HL-60 (cell line): ENCODE data around the gene SOX6.

Experiments used
- DNase-seq, 2 experiments: peaks; one replicate each; pipeline ENCODE4 v3.0.0-alpha.2; 2010 to 2020; ENCODE audit warnings: low read depth in 1 of 2, low spot score in 1 of 2
- H3K27ac ChIP-seq: fragments of 250-450 bp; sonication (Bioruptor Pico); replicated peaks from 2 replicates; pipeline ENCODE4 v1.5.1; 2020; ENCODE audit warnings: mild to moderate bottlenecking, moderate library complexity
- H3K27me3 ChIP-seq: fragments of 250-450 bp; sonication (Bioruptor Pico); 2 replicates; pipeline ENCODE4 v1.5.1; 2021; ENCODE audit warnings: mild to moderate bottlenecking, moderate library complexity; ENCODE audit not compliant: insufficient read depth, poor library complexity, severe bottlenecking
- H3K4me3 ChIP-seq: replicated peaks from 2 replicates; pipeline ENCODE4 v1.5.1; 2011; ENCODE audit warnings: mild to moderate bottlenecking, control low read depth, low read length; ENCODE audit not compliant: insufficient read depth
- CTCF ChIP-seq: IDR thresholded peaks from one replicate; pipeline ENCODE4 v1.5.1; 2011; ENCODE audit warnings: low read length, control low read depth, inconsistent platforms; ENCODE audit not compliant: insufficient read depth
- GABPA ChIP-seq: IDR thresholded peaks from 2 replicates; pipeline ENCODE4 v1.6.1; 2012; ENCODE audit warnings: low read depth
- POLR2AphosphoS5 ChIP-seq: IDR thresholded peaks from 2 replicates; pipeline ENCODE4 v1.6.1; 2012; ENCODE audit warnings: low read depth
- SPI1 ChIP-seq: IDR thresholded peaks from 2 replicates; pipeline ENCODE4 v1.6.1; 2012; ENCODE audit warnings: low read depth, mild to moderate bottlenecking, borderline replicate concordance
- TF ChIP-seq, protein P1 (sequence below): IDR thresholded peaks from 2 replicates; pipeline ENCODE4 v1.6.1; 2012; ENCODE audit warnings: low read depth; ENCODE audit not compliant: insufficient replicate concordance

SOX6 gene

GRCh38 chr11:16361108-16361865, 4.9 kb upstream of the SOX6 start:
- Histone ChIP-seq H3K27me3 (peaks cover 2% of the 10 kb centered on the region), H3K27ac (no peak overlapping the region), H3K4me3 (no peak overlapping the region)
- TF ChIP-seq CTCF (no peak), GABPA (no peak), POLR2AphosphoS5 (no peak), SPI1 (no peak)
- TF ChIP-seq, protein P1, sequence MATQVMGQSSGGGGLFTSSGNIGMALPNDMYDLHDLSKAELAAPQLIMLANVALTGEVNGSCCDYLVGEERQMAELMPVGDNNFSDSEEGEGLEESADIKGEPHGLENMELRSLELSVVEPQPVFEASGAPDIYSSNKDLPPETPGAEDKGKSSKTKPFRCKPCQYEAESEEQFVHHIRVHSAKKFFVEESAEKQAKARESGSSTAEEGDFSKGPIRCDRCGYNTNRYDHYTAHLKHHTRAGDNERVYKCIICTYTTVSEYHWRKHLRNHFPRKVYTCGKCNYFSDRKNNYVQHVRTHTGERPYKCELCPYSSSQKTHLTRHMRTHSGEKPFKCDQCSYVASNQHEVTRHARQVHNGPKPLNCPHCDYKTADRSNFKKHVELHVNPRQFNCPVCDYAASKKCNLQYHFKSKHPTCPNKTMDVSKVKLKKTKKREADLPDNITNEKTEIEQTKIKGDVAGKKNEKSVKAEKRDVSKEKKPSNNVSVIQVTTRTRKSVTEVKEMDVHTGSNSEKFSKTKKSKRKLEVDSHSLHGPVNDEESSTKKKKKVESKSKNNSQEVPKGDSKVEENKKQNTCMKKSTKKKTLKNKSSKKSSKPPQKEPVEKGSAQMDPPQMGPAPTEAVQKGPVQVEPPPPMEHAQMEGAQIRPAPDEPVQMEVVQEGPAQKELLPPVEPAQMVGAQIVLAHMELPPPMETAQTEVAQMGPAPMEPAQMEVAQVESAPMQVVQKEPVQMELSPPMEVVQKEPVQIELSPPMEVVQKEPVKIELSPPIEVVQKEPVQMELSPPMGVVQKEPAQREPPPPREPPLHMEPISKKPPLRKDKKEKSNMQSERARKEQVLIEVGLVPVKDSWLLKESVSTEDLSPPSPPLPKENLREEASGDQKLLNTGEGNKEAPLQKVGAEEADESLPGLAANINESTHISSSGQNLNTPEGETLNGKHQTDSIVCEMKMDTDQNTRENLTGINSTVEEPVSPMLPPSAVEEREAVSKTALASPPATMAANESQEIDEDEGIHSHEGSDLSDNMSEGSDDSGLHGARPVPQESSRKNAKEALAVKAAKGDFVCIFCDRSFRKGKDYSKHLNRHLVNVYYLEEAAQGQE: no peak
- no peak for DNase-seq

DNA sequence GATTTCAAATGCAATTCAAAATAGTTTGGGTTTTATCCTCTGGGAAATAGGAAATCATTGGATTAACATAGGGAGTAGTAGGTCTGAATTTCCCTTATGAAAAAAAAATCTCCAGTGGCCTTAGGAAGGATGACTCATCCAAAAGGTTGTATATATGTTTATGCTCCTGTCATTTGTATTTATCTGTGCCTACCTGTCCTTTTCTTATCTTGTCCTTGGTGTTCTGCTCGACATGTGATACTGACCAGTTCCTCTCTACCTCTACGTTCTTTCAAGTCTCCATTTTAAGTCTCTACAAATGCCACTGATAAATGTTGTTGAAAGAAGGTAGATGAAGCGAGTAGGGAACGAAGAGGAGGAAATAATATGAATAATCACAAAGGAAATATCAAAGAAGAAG, 3.0 kb upstream of the SOX6 start:
- DNase-seq: no peak

GRCh38 chr11:16358726-16359125, 2.4 kb upstream of the SOX6 start:
- DNase-seq: no peak
- Histone ChIP-seq H3K4me3 (no peak overlapping the region), H3K27me3 (no peaks in the 10 kb centered on the region), H3K27ac (no peak overlapping the region)
- TF ChIP-seq GABPA (no peak), CTCF (no peak), SPI1 (no peak), POLR2AphosphoS5 (no peak)
- TF ChIP-seq, protein P1: no peak

More for the DNA sequence above, 3.0 kb upstream of the SOX6 start:
- no peak overlapping the region for H3K4me3 ChIP-seq
- peaks cover 2% of the 10 kb centered on the region for H3K27me3 ChIP-seq
- no peak overlapping the region for H3K27ac ChIP-seq
- TF ChIP-seq, protein P1: no peak
- TF ChIP-seq GABPA: no peak
- TF ChIP-seq POLR2AphosphoS5: no peak
- no peak for TF ChIP-seq SPI1
- TF ChIP-seq CTCF: no peak
